CMK (cell line): ENCODE results near the gene CAND2.
A peak's percentile ranks its signal among the peaks of the same experiment; 100 is the strongest.

Experiments used
- DNase-seq: peaks from one replicate; pipeline ENCODE4 v3.0.0-alpha.2; 2010; ENCODE audit warnings: low read depth

CAND2 gene

GRCh38 chr3:12807601-12808359 lies 11.3 kb downstream of the CAND2 start:
- no peak for DNase-seq

- DNase-seq, result no peak
Measured at GRCh38 chr3:12808587-12808986, 12.1 kb downstream of the CAND2 start.

GRCh38 chr3:12809001-12809400 lies 12.5 kb downstream of the CAND2 start:
- DNase-seq, result no peak

- DNase-seq, result no peak
Measured at GRCh38 chr3:12809435-12809834, 13.0 kb downstream of the CAND2 start.

- peak; percentile 87 for DNase-seq
Measured at GRCh38 chr3:12810013-12810780, 13.7 kb downstream of the CAND2 start.

GRCh38 chr3:12810961-12811360 lies 14.5 kb downstream of the CAND2 start:
- no peak for DNase-seq

- no peak for DNase-seq
Measured at GRCh38 chr3:12812812-12813211, 16.3 kb downstream of the CAND2 start.

GRCh38 chr3:12813967-12814366 lies 17.5 kb downstream of the CAND2 start:
- no peak for DNase-seq

GRCh38 chr3:12815078-12815477 lies 18.6 kb downstream of the CAND2 start:
- DNase-seq, result no peak

GRCh38 chr3:12815719-12816118 lies 19.2 kb downstream of the CAND2 start:
- DNase-seq, result no peak

GRCh38 chr3:12816521-12817342 lies 20.3 kb downstream of the CAND2 start:
- DNase-seq, result no peak

- DNase-seq, result no peak
Measured at GRCh38 chr3:12817343-12817710, 20.8 kb downstream of the CAND2 start.

GRCh38 chr3:12818273-12818672 lies 21.8 kb downstream of the CAND2 start:
- DNase-seq, result no peak

- DNase-seq, result no peak
Measured at GRCh38 chr3:12818773-12819172, 22.3 kb downstream of the CAND2 start.

- DNase-seq, result no peak
Measured at GRCh38 chr3:12822725-12823373, 26.4 kb downstream of the CAND2 start.

GRCh38 chr3:12824299-12824698 lies 27.8 kb downstream of the CAND2 start:
- DNase-seq, result no peak

GRCh38 chr3:12825156-12825555 lies 28.7 kb downstream of the CAND2 start:
- no peak for DNase-seq

- DNase-seq, result no peak
Measured at GRCh38 chr3:12828751-12829150, 32.3 kb downstream of the CAND2 start.

- no peak for DNase-seq
Measured at GRCh38 chr3:12829404-12829803, 32.9 kb downstream of the CAND2 start.

GRCh38 chr3:12829886-12830784 lies 33.7 kb downstream of the CAND2 start:
- no peak for DNase-seq

- no peak for DNase-seq
Measured at GRCh38 chr3:12830785-12831156, 34.3 kb downstream of the CAND2 start.
